ENCODE data around the gene C17orf58.

GRCh38 chr17:67994817-67995569 lies 1.3 kb downstream of the C17orf58 start:
- TF ChIP-seq GATA3 (IDR thresholded peaks at IDR 0.05; ENCODE audit: low read depth, low read length) (no peak), GATA2 (IDR thresholded peaks at IDR 0.05; ENCODE audit: low read depth, low read length) (no peak)

Measured in SH-SY5Y (cell line).